ENCODE results near the gene COL9A3. TPM values are rescaled to one million over a fixed set of nuclear protein-coding genes. Genes with fewer than 3 reads are reported as not detected.
"Not testable (repeated sequence)": the region's sequence is repeated elsewhere in the genome, so short reads cannot be mapped to it uniquely, and the experiment has no call there.

COL9A3 gene
- total RNA-seq, 2 donors from 2014 or later, result not detected

GRCh38 chr20:62872184-62872847, 55.5 kb downstream of the COL9A3 start:
- no peak overlapping the region for H3K4me3 Mint-ChIP-seq
- H3K36me3 Mint-ChIP-seq (ENCODE audit: low read depth), result no peaks in the 10 kb centered on the region
- no peak for ATAC-seq (replicated peaks)
- H3K9me3 Mint-ChIP-seq, result no peaks in the 10 kb centered on the region
- peaks cover 18% of the 10 kb centered on the region for H3K4me1 Mint-ChIP-seq
- H3K27ac Mint-ChIP-seq, result no peak overlapping the region
- peaks cover 3% of the 10 kb centered on the region for H3K27me3 Mint-ChIP-seq

GRCh38 chr20:62872862-62873261, 56.0 kb downstream of the COL9A3 start:
- H3K4me1 Mint-ChIP-seq, result peaks cover 18% of the 10 kb centered on the region
- H3K9me3 Mint-ChIP-seq, result no peaks in the 10 kb centered on the region
- no peak for ATAC-seq (replicated peaks)
- no peak overlapping the region for H3K27ac Mint-ChIP-seq
- H3K4me3 Mint-ChIP-seq, result no peak overlapping the region
- no peaks in the 10 kb centered on the region for H3K36me3 Mint-ChIP-seq (ENCODE audit: low read depth)
- peaks cover 3% of the 10 kb centered on the region for H3K27me3 Mint-ChIP-seq

GRCh38 chr20:62873280-62873679, 56.4 kb downstream of the COL9A3 start:
- ATAC-seq (replicated peaks), result no peak
- Mint-ChIP-seq H3K27me3 (peaks cover 3% of the 10 kb centered on the region), H3K4me1 (peaks cover 18% of the 10 kb centered on the region), H3K27ac (no peak overlapping the region), H3K36me3 (ENCODE audit: low read depth) (peaks cover 2% of the 10 kb centered on the region), H3K4me3 (peak overlapping the region; percentile 53), H3K9me3 (no peaks in the 10 kb centered on the region)

- not testable (repeated sequence) for H3K36me3 Mint-ChIP-seq (ENCODE audit: low read depth); ATAC-seq (replicated peaks); H3K9me3 Mint-ChIP-seq; H3K27me3 Mint-ChIP-seq
- H3K27ac Mint-ChIP-seq, result peak overlapping the region; percentile 71
- peaks cover 18% of the 10 kb centered on the region for H3K4me1 Mint-ChIP-seq
- H3K4me3 Mint-ChIP-seq, result peak overlapping the region; percentile 53
Measured at GRCh38 chr20:62873681-62874031, 56.8 kb downstream of the COL9A3 start.

- Mint-ChIP-seq H3K9me3 (no peaks in the 10 kb centered on the region), H3K27ac (no peak overlapping the region), H3K27me3 (peaks cover 3% of the 10 kb centered on the region), H3K4me1 (peaks cover 18% of the 10 kb centered on the region), H3K4me3 (no peak overlapping the region), H3K36me3 (ENCODE audit: low read depth) (peaks cover 6% of the 10 kb centered on the region)
- no peak for ATAC-seq (replicated peaks)
Measured at GRCh38 chr20:62874964-62875344, 58.1 kb downstream of the COL9A3 start.

GRCh38 chr20:62875419-62876361, 58.8 kb downstream of the COL9A3 start:
- H3K27me3 Mint-ChIP-seq, result peaks cover 3% of the 10 kb centered on the region
- H3K4me3 Mint-ChIP-seq, result peak overlapping the region; percentile 38
- no peaks in the 10 kb centered on the region for H3K9me3 Mint-ChIP-seq
- H3K27ac Mint-ChIP-seq, result peak overlapping the region; percentile 59
- peaks cover 6% of the 10 kb centered on the region for H3K36me3 Mint-ChIP-seq (ENCODE audit: low read depth)
- peak; percentile 29 for ATAC-seq (replicated peaks)
- peaks cover 18% of the 10 kb centered on the region for H3K4me1 Mint-ChIP-seq

GRCh38 chr20:62876501-62876901, 59.7 kb downstream of the COL9A3 start:
- Mint-ChIP-seq H3K9me3 (no peaks in the 10 kb centered on the region), H3K36me3 (ENCODE audit: low read depth) (peaks cover 10% of the 10 kb centered on the region), H3K4me3 (no peak overlapping the region), H3K4me1 (peaks cover 18% of the 10 kb centered on the region), H3K27me3 (peaks cover 3% of the 10 kb centered on the region), H3K27ac (no peak overlapping the region)
- ATAC-seq (replicated peaks), result no peak

- ATAC-seq (replicated peaks), result no peak
- H3K27ac Mint-ChIP-seq, result no peak overlapping the region
- no peak overlapping the region for H3K4me3 Mint-ChIP-seq
- H3K4me1 Mint-ChIP-seq, result peaks cover 18% of the 10 kb centered on the region
- peaks cover 3% of the 10 kb centered on the region for H3K27me3 Mint-ChIP-seq
- H3K36me3 Mint-ChIP-seq (ENCODE audit: low read depth), result peaks cover 16% of the 10 kb centered on the region
- no peaks in the 10 kb centered on the region for H3K9me3 Mint-ChIP-seq
Measured at GRCh38 chr20:62876902-62877816, 60.3 kb downstream of the COL9A3 start.

GRCh38 chr20:62878244-62879038, 61.6 kb downstream of the COL9A3 start:
- H3K9me3 Mint-ChIP-seq, result no peaks in the 10 kb centered on the region
- no peaks in the 10 kb centered on the region for H3K27me3 Mint-ChIP-seq
- no peak overlapping the region for H3K4me3 Mint-ChIP-seq
- peaks cover 18% of the 10 kb centered on the region for H3K36me3 Mint-ChIP-seq (ENCODE audit: low read depth)
- no peak overlapping the region for H3K27ac Mint-ChIP-seq
- ATAC-seq (replicated peaks), result no peak
- H3K4me1 Mint-ChIP-seq, result peaks cover 11% of the 10 kb centered on the region

- Mint-ChIP-seq H3K36me3 (ENCODE audit: low read depth) (peaks cover 18% of the 10 kb centered on the region), H3K27ac (no peak overlapping the region), H3K27me3 (no peaks in the 10 kb centered on the region), H3K9me3 (no peaks in the 10 kb centered on the region), H3K4me3 (no peak overlapping the region), H3K4me1 (peaks cover 3% of the 10 kb centered on the region)
- ATAC-seq (replicated peaks), result no peak
Measured at GRCh38 chr20:62879275-62880146, 62.7 kb downstream of the COL9A3 start.

GRCh38 chr20:62880147-62880934, 63.5 kb downstream of the COL9A3 start:
- ATAC-seq (replicated peaks), result no peak
- no peaks in the 10 kb centered on the region for H3K4me1 Mint-ChIP-seq
- no peak overlapping the region for H3K4me3 Mint-ChIP-seq

GRCh38 chr20:62880935-62881661, 64.2 kb downstream of the COL9A3 start:
- no peak overlapping the region for H3K27ac Mint-ChIP-seq
- no peaks in the 10 kb centered on the region for H3K27me3 Mint-ChIP-seq
- no peaks in the 10 kb centered on the region for H3K4me1 Mint-ChIP-seq
- no peak for ATAC-seq (replicated peaks)
- H3K9me3 Mint-ChIP-seq, result no peaks in the 10 kb centered on the region
- H3K36me3 Mint-ChIP-seq (ENCODE audit: low read depth), result peaks cover 18% of the 10 kb centered on the region
- no peak overlapping the region for H3K4me3 Mint-ChIP-seq

More at GRCh38 chr20:62880147-62880934, 63.5 kb downstream of the COL9A3 start:
- no peaks in the 10 kb centered on the region for H3K27me3 Mint-ChIP-seq
- H3K36me3 Mint-ChIP-seq (ENCODE audit: low read depth), result peaks cover 18% of the 10 kb centered on the region
- H3K27ac Mint-ChIP-seq, result no peak overlapping the region
- H3K9me3 Mint-ChIP-seq, result no peaks in the 10 kb centered on the region
